Erythroblast (primary cell): ENCODE data around the gene UIMC1.

Experiments used
- DNase-seq, 2 experiments: peaks; one replicate each; lab custom pipeline; 2025; lab: John Stamatoyannopoulos, UW
- GATA1 ChIP-seq: IDR thresholded peaks from 2 replicates; pipeline ENCODE4 v1.6.1; 2011; ENCODE audit warnings: low read depth, mild to moderate bottlenecking, control low read depth, low read length, moderate library complexity
- POLR2A ChIP-seq: IDR thresholded peaks from 2 replicates; pipeline ENCODE4 v1.6.1; 2011; ENCODE audit warnings: mild to moderate bottlenecking, low read length

UIMC1 gene

GRCh38 chr5:176899296-176899891 lies 107.2 kb downstream of the UIMC1 start, which contains the start of gene HK3:
TSS of gene HK3 (minus strand) at chr5:176899346. CDS start at chr5:176896159, 3,187 bp downstream.
- no peak for DNase-seq
- TF ChIP-seq POLR2A = no peak
- no peak for TF ChIP-seq GATA1

- TF ChIP-seq GATA1 = no peak
- DNase-seq = no peak
Observed at GRCh38 chr5:176897263-176897662, 109.3 kb downstream of the UIMC1 start.

GRCh38 chr5:176895831-176896230 lies 110.7 kb downstream of the UIMC1 start:
- TF ChIP-seq GATA1 (no peak), POLR2A (no peak)
- DNase-seq = no peak

GRCh38 chr5:176894298-176894697 lies 112.3 kb downstream of the UIMC1 start:
- no peak for TF ChIP-seq GATA1
- TF ChIP-seq POLR2A = no peak
- no peak for DNase-seq

- no peak for TF ChIP-seq GATA1
- TF ChIP-seq POLR2A = no peak
- DNase-seq = no peak
Observed at GRCh38 chr5:176892663-176893062, 113.9 kb downstream of the UIMC1 start.

GRCh38 chr5:176891331-176891958 lies 115.1 kb downstream of the UIMC1 start:
- TF ChIP-seq GATA1 (no peak), POLR2A (no peak)
- DNase-seq = no peak

- no peak for DNase-seq
- no peak for TF ChIP-seq GATA1
- TF ChIP-seq POLR2A = no peak
Observed at GRCh38 chr5:176890455-176891330, 115.9 kb downstream of the UIMC1 start.

- TF ChIP-seq GATA1 (no peak), POLR2A (no peak)
- no peak for DNase-seq
Observed at GRCh38 chr5:176889321-176890280, 117.0 kb downstream of the UIMC1 start.

- TF ChIP-seq GATA1 = no peak
- no peak for TF ChIP-seq POLR2A
- no peak for DNase-seq
Observed at GRCh38 chr5:176888865-176889165, 117.8 kb downstream of the UIMC1 start.

- DNase-seq = no peak
- no peak for TF ChIP-seq GATA1
- no peak for TF ChIP-seq POLR2A
Observed at GRCh38 chr5:176888016-176888864, 118.3 kb downstream of the UIMC1 start.

- no peak for DNase-seq
- TF ChIP-seq GATA1 (no peak), POLR2A (no peak)
Observed at GRCh38 chr5:176887252-176887849, 119.2 kb downstream of the UIMC1 start.

- DNase-seq = no peak
- TF ChIP-seq GATA1 (no peak), POLR2A (no peak)
Observed at GRCh38 chr5:176886336-176887251, 120.0 kb downstream of the UIMC1 start.
